NCI-H2081 (cell line): ENCODE results near the gene NAA10.

Source experiments
- DNase-seq, 2 experiments: peaks; one replicate each; lab custom pipeline; 2025; lab: John Stamatoyannopoulos, UW

Gene NAA10

DNA sequence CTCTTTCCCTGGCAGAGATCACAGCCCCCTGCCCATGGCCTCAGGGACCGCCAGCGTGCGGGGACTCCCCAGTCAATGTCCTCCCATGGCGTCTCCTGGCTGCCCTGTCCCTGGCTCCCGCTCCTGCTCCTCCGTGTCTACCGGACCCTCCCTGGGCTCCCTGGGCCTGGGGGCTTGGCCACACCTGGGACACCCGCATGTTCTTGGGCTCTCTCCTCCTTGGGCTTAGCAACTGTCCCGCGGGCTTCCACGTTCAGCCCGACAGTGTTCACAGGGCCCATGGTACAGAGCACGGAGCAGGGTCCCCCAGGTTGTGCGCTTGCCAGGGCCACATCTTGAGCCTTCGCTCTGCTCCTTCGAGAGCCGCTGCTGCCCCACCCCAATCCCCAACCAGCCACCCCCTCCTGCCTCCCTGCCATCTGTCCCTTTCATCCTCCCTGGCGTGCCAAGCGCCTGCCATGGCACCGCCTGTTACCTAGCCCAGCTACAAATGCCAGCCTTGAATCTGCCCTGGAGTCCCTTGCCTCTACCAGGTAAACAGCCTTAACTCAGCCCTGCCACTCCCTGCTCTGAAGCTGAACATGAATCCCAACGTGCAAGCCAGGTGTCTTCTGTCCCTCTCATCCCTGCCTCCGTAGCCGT is 26.5 kb downstream of the NAA10 start:
- DNase-seq: no peak

DNA sequence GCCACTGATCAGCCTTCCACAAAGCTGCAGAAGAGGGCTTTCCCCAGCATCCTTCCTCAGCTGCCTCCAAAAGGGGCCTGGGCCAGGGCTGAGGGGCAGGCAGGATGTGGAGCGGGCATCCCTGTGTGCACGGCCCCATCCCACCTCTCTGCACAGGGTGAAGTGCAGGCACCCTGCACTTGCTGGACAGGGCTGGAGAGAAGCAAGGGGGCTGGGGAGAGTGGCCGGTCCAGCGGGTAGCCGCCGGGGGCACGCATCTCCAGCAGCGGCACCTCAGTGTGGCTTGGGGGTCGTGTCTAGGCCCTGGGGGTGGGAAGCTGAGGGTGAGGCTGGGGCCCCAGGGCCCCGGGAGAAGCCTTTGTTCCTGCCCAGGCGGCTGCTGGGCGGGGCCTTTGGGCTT is 27.4 kb downstream of the NAA10 start:
- no peak for DNase-seq

DNA sequence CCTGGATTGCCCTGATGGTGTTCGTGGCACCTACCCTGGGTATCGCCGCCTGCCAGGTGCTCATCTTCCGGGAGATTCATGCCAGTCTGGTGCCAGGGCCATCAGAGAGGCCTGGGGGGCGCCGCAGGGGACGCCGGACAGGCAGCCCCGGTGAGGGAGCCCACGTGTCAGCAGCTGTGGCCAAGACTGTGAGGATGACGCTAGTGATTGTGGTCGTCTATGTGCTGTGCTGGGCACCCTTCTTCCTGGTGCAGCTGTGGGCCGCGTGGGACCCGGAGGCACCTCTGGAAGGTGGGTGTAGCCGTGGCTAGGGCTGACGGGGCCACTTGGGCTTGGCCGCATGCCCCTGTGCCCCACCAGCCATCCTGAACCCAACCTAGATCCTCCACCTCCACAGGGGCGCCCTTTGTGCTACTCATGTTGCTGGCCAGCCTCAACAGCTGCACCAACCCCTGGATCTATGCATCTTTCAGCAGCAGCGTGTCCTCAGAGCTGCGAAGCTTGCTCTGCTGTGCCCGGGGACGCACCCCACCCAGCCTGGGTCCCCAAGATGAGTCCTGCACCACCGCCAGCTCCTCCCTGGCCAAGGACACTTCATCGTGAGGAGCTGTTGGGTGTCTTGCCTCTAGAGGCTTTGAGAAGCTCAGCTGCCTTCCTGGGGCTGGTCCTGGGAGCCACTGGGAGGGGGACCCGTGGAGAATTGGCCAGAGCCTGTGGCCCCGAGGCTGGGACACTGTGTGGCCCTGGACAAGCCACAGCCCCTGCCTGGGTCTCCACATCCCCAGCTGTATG is 28.5 kb downstream of the NAA10 start:
- no peak for DNase-seq

DNA sequence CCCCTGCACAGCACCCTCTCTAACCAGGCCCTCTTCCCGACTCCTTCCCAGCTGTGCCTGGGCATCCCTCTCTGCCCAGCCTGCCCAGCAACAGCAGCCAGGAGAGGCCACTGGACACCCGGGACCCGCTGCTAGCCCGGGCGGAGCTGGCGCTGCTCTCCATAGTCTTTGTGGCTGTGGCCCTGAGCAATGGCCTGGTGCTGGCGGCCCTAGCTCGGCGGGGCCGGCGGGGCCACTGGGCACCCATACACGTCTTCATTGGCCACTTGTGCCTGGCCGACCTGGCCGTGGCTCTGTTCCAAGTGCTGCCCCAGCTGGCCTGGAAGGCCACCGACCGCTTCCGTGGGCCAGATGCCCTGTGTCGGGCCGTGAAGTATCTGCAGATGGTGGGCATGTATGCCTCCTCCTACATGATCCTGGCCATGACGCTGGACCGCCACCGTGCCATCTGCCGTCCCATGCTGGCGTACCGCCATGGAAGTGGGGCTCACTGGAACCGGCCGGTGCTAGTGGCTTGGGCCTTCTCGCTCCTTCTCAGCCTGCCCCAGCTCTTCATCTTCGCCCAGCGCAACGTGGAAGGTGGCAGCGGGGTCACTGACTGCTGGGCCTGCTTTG is 29.2 kb downstream of the NAA10 start:
- DNase-seq: no peak

DNA sequence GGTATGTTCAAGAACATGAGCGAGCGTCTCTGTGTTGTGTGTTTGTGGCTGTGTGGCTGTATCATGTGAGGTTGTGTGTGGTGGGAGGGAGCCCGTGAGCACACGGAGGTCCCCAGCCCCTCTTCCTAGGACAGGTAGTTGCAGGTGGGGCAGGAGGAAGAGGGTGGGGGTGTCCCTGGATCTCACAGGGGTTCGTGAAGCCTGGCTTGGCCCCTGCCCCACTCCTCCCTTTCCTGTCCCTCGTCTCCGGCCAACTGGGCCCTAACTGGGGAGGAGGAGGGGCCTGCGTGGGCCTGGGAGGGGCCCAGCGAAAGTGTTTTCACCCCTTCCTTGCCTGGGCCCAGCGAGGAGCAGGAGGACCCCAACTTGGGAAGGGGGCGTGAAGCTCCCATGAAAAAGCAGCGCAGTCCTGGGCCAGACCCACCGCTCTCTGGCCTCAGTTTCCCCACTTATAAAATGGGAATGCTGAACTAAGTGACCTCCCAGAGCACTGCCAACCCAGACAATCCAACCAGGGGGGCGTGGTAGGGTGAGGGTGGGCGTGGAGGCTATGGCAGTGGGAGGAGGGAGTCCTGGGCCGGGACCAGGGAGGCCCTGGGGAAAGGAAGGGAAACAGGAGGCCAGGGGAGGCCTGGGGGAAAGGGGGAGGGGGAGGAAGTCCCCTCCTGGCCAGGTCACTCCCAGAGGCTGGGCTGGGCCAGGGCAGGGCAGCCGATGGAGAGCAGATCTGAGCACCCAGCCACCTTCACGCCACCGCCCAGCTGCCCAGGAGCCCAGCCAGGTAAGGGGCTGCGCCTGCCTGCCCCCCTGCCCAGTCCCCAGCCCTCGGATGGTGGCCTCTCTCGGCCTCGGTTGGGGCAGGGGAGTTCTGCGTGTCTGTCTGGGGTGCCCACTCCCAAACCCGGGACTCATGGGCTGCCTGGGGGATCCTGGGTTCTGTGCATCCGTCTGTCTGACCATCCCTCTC is 30.6 kb downstream of the NAA10 start, which contains the start of gene AVPR2:
AVPR2 (plus strand) TSS at position 683 of the 967 bp plus-strand sequence. CDS start 473 bp downstream, outside the sequence.
- DNase-seq: no peak

DNA sequence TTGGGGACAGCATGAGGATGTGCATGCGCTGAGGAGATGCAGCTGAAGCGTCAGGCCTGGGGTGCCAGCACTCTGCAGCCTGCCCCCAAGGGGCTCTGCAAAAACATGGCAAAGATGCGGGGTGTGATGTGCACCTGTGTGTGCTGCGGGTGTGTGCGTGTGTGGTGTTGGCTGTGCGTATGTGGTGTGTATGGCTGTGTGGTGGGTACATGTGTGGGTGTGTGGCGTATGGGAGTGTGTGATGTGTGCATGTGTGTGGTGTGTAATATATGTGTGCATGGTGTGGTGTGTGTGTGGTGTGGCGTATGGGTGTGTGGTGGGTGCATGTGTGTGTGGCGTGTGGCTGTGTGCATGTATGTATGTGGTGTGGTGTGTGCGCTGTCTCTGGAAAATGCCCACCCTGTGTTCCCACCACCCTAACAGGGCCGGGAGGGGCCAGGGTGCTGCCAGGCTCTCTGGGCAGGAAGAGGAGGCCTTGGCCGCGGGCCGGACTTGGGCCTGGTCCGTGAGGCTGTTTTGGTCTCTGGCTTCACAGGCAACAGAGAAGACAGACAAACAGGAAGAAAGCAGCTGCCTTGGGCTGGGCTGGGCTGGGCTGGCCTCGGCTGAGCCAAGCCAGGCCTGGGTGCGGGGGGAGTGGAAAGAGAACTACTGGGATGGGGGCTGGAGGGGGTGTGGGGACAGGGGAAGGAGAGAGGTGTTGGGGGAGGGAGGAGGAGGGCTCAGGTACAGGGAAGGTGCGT is 31.4 kb downstream of the NAA10 start:
- no peak for DNase-seq

DNA sequence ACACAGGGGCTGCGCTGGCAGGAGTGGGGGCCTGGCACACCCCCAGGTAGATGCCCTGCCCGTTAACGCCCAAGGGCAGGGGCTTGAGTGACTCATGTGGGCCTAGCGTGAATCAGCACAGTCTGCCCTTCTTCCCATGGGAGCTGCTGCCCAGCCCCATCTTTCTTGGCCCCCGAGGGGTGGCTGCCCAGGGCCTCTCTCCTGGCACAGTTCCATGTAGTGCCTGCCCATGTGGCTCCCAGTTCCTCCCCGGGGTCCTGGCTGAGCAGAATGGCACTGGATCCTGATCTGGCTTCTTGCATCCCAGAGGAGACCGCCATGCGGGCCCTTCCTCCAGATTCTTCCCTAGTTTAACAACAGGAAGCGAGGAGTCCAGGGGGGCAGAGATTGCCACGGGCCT is 32.5 kb downstream of the NAA10 start:
- DNase-seq: no peak

DNA sequence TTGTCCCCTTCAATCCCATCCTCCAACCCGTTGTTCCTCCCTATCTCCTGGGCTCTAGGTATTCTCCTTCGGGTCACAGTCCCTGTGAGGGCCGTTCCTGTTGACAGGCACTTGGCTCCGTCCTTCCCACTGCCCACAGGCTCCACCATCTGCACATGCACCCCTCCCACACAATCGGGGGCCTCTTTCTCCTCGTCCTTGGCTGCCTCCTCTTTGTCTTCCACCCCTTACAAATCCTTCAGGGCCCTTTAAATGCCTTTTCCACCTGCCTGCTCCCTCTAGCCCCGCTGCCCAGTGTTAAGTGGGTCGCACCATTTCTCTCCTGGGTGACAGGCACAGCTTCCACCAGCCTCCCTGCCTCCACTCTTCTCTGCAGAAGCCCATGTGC is 33.1 kb downstream of the NAA10 start:
- DNase-seq: no peak

DNA sequence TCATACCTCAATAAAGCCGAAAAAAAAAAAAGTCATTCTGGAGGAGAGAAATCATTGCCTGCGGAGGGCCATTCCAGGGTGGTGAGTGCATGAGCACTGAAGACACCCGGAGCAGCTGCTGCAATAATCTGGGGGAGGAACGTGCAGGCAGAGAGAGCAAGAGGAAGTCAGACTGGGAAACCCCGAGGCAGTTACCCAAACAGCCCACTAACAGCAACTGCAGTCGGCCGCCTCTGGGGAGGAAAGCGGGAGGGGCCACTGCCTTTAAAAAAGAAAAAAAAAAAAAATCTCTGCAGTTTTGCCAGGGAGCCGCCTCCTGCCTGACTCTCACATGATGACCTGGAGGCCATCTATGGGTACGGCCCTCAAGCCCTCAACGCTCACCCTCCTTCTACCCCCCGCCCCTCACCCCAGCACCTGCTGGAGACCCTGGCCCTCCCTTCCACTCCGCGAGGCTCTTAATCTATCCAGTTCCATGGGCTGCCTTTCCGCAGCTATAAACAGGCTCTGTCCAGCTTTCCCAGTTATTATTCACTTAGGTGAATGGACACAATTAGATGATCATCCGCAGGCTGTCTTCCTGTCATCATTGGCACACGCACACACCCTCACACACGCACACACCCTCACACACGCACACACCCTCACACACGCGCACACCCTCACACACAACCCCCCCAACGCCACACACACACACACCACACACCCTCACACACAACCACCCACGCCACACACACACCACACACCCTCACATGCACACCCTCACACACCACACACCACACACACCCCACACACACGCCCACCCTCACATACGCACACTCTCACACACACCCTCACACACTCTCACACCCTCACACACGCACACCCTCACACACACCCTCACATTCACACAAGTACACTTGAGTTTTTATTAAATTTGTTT is 33.7 kb downstream of the NAA10 start:
- DNase-seq: peak; percentile 56 to 59

DNA sequence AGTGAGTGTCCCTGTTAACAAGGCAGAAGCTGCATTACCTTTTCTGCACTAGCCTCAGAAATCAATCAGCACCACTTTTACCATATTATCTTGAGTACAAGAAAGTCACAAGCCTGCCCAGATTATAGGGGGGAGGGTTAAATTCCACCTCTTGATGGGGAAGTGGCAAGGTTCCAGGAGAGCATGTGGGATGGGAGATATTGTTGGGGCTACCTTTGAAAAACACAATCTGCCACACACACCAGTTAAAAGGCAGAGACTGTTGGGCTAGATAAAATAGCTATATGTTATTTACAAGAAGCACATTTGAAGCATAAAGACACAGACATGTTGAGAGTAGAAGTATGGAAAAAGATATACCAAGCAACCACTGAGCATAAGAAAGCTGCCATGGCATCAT is 36.9 kb downstream of the NAA10 start:
- no peak for DNase-seq

DNA sequence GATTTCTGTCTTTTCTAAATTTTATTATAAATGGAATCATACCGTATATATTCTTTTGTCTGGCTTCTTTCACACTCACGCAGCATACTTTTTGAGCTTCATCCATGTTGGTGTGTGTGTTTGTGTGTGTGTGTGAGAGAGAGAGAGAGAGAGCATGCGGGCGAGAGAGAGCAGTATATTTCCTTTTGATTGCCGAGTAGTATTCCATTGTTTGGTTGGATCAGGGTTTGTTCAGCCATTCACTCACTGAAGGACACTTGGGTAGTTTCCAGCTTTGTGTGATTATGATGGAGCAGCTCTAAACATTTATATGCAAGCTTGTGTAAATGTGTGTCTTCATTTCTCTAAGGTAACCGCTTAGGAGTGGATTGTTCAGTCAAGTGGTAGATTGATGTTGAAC is 45.7 kb downstream of the NAA10 start:
- DNase-seq: no peak

DNA sequence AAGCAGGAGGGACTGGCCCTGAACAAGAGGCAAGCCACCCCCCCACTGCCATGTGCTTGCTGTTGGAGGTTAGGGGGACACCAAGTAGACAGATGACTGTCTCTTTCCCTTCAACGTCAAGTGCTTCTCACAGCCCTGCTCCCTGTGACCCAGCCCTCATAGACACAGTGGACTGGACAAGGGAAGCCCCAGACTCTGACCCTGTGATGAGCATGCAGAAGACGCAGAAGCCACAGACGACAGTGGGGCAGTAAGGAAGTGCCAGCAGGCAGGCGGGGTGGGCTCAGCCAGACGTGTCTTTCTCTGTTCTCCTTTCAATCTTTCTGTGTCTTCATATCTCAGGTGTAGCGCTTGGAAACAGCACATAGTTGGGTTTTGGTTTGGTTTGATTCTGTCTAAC is 46.5 kb downstream of the NAA10 start:
- no peak for DNase-seq

DNA sequence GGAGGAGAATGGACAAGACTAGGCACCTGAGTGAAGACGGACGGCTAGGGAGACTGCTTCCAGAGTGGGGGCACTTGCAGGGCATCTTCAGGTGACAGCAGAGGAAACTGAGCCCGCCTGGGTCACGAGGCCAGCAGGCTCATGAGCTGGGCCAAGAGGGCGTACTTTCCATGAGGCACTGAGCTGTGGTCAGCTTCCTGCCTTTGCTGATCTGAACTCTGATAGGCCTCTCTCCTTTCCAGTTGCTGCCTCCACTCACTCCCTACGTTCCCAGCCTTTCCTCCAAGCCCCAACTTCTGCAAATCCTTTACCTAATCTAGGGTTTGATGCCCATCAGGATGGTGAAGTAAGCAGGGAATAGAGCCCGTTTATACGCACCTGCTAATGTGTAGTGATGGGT is 47.5 kb downstream of the NAA10 start:
- no peak for DNase-seq

DNA sequence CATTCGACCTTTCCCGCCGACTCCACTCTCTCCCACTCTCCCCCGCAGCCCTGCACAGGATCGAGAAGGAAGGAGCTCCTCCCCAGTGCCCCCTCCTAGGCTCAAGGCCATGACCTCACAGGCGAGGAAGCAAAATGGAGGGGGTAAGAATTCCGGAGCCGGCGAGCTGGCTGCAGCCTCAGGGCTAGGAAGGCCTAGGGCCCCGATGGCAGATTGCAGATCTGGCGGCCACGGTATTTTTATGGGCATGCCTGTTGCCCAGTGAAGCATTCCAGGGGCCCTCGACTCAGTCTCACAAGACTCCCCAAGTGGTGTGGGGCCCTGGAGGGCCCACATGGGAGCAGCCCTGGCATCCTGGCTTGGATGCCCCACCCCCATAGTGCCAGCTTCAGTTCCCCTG is 47.9 kb downstream of the NAA10 start:
- no peak for DNase-seq

DNA sequence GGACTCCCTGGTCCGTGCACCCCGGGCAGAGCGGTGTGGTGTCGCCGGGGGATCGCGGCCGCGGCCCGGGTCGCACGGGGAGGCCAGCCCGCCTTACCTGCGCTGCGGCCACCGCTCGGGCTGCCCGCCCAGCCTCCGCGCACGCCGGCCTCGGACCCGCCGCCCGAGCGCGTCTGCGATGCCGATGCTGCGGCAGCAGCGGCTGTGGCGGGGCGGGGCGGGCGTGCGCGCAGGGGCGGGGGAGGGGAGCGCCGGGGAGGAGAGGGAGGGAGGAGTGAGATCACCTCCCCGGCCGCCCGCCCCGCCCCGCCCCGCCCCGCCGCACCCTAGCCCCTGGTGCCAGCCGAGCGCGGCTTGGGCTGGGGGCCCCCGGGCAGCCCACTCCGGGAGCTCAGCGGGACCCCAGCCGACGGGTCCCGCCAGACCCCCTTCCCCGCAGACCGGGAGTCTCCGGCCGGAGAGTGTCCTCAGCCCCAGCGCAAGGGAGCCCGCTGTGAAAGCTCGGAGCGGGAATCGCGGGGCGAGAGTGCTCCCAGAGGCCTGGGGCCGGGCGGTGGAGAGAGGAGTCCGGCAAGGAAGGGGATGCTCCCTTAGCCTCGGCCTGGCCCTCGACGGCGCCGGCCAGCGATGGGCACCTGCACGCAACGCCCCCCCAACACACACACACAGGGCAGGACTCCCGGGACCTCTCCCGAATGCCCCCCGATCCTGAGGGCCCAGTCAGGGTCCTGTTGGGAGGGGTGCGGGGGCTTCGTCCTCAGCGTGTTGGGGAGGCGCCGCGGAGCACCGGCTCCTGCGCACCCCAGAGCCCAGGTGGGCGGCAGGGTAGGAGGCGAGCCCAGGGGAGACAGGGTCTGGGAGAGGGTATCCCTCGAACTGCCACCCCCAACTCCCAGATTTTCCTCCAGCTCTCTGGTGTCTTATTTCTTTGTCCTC is 48.6 kb downstream of the NAA10 start, which contains the start of gene L1CAM:
L1CAM (minus strand) TSS at position 206 of the 936 bp plus-strand sequence. CDS start 10,337 bp downstream, outside the sequence.
- DNase-seq: no peak

DNA sequence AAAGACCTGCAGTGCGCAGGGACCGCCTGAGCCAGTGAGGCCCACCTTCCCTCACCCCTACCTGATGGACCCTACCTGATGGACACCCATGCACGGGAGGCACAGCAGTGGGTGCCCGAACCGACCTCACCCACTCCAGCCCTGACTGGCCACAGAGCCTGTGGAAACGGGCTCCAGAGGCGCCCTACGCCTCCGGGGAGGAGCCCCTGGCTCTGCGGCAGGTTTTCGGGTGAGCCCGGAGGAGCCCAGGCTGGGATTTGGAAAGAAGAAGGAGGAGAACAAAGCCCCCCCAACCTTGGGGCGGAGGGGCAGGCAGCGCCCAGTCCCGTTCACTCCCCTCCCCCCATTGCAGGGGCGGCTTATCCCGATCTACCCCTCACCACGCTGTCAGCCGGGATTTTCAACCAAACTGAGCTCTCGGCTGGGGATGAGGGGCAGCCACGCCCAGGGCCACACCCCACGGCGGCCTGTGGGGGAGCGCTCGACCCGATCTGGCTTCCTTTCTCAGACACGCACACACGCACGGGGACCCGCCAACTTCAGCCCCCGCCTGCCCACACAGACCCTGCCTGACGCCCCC is 49.5 kb downstream of the NAA10 start:
- DNase-seq: no peak

DNA sequence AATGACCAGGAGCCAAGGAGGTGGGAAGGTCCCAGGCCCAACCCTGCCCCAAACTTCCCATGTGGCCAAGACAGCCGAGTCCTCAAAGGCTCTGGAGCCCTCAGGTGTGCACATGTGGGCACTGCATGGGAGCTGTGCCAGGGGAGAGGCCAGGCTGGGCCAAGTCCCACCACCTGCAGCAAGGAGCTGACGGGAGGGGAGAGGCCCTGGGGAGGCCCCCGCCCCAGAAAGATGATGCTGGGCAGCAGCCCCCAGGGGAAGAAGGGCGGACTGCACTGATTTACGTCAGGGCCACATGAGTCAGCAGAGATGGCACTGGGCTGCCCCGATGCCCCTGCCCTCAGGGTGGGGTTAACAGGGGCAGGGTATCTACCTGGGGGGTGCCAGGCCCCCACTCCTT is 50.2 kb downstream of the NAA10 start:
- no peak for DNase-seq

DNA sequence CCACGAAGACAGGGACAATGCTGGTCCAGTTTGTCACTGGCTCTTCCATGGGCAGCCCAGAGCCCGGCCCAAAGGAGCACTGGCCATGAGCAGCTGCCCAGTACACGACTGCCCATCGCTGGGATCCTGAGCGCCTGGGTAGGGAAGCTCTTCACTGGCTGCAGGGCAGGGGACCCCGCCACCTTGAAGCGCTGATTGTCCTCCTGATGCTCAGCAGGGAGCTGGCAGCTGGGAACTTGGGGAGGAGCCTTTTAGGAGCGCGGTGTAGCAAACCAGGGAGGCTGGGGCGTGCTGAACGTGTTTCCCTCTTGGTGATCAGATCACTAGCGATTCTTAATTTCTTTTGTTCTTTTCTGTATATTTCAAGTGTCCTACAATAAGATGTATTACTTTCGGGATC is 50.7 kb downstream of the NAA10 start:
- no peak for DNase-seq
